ENCODE results near the gene INF2.

The INF2 gene

DNA sequence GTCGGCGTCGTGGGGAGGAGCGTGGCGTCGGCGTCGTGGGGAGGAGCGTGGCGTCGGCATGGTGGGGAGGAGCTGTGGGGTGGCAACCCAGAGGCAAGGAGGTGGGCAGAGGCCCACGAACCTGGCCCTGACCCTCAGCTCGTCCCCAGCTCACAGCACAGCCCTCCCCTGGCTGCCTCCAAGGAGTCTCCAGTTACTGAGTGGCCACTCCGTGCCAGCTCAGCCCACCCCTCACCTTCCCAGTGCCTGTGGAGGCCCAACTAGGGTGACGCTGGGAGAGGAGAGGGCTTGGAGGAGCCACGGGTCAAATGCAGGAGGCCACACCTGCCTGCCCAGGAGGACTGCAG is 40.4 kb downstream of the INF2 start:
- Histone ChIP-seq H3K27me3 (ENCODE audit: insufficient read depth, low read length) (no peaks in the 10 kb centered on the region), H3K9me3 (ENCODE audit: insufficient read depth, low read depth, low read length) (no peaks in the 10 kb centered on the region), H3K9ac (ENCODE audit: low read depth, low read length) (no peak overlapping the region), H3K4me1 (ENCODE audit: insufficient read depth, low read length) (no peaks in the 10 kb centered on the region), H3K36me3 (ENCODE audit: insufficient read depth, low read depth, low read length) (no peaks in the 10 kb centered on the region), H3K27ac (ENCODE audit: low read length) (no peak overlapping the region), H3K4me3 (ENCODE audit: low read length) (no peak overlapping the region)

DNA sequence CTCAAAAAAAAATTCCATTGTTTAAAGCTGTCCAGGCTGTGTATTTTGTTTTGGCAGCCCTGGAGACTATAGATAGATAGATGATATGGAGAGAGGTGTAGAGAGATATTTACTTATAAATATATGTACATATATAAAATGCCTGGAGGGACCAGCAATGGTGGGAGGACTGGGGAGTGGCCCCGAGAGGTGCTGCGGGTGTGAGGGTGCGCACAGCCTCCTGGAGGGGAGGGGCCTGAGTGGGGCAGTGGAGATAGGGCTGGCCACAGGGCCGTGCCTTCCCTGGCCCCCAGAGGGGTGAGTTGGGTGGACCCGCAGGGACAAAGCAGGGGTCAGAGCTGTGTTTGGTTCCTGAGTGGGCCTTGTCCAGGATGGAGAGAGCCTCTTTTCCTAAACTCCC is 41.1 kb downstream of the INF2 start:
- H3K27ac ChIP-seq (ENCODE audit: low read length): no peak overlapping the region
- H3K4me3 ChIP-seq (ENCODE audit: low read length): no peak overlapping the region
- no peaks in the 10 kb centered on the region for H3K9me3 ChIP-seq (ENCODE audit: insufficient read depth, low read depth, low read length)
- no peaks in the 10 kb centered on the region for H3K4me1 ChIP-seq (ENCODE audit: insufficient read depth, low read length)
- H3K27me3 ChIP-seq (ENCODE audit: insufficient read depth, low read length): no peaks in the 10 kb centered on the region
- H3K36me3 ChIP-seq (ENCODE audit: insufficient read depth, low read depth, low read length): no peaks in the 10 kb centered on the region
- H3K9ac ChIP-seq (ENCODE audit: low read depth, low read length): no peak overlapping the region

DNA sequence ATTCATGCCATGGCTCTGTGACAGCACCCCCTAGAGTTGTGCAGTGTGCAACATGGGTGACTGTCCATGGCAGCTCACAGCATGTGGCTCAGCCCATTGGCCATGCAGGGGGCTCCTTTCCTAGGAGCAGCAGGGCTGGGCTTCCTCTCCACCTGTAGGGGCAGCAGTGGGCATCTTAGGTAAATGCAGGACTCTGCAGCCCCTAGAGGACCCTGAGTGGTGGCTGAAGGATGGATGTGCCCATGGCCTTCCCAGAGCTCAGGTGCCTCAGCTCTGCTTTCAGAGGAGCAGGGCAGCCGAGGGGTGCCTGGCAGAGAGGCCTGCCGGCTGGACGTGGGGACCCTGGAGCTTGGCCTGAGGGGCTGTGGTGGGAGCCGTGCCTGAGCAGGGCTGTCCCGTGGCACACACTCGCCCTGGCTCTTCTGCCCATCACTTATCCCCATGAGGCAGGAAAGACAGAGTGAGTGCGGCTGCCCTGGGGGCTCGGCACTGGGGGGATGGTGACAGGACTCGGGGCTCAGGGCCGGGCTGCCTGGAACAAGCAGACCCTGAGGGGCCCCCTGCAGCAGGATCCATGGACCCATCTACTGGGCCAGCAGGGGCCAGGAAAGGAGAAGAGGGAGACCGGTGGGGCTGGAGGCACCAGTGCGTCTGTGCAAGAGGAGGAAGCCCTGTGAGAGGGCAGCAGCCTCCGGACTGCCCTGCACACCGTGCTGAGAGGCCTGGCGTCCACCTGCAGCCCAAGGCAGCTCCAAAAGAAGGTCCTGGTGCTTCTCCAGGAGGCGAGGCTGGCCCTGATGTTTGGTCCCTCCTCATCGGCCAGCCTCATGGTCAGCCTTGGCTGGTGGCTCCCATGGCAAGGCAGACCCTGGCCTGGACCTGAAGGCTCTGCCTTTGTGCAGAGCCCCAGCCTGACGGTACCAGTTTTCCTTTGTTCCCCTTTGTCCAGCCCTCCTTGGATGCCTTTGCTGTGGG is 42.2 kb downstream of the INF2 start:
- H3K27me3 ChIP-seq (ENCODE audit: insufficient read depth, low read length): no peaks in the 10 kb centered on the region
- H3K9me3 ChIP-seq (ENCODE audit: insufficient read depth, low read depth, low read length): no peaks in the 10 kb centered on the region
- no peak overlapping the region for H3K9ac ChIP-seq (ENCODE audit: low read depth, low read length)
- H3K4me1 ChIP-seq (ENCODE audit: insufficient read depth, low read length): no peaks in the 10 kb centered on the region
- no peak overlapping the region for H3K4me3 ChIP-seq (ENCODE audit: low read length)
- no peaks in the 10 kb centered on the region for H3K36me3 ChIP-seq (ENCODE audit: insufficient read depth, low read depth, low read length)
- H3K27ac ChIP-seq (ENCODE audit: low read length): no peak overlapping the region

GRCh38 chr14:104732355-104732804 is 43.0 kb downstream of the INF2 start:
- H3K27me3 ChIP-seq (ENCODE audit: insufficient read depth, low read length): no peaks in the 10 kb centered on the region

GRCh38 chr14:104732931-104733681 is 43.7 kb downstream of the INF2 start:
- no peaks in the 10 kb centered on the region for H3K9me3 ChIP-seq (ENCODE audit: insufficient read depth, low read depth, low read length)
- H3K36me3 ChIP-seq (ENCODE audit: insufficient read depth, low read depth, low read length): no peaks in the 10 kb centered on the region
- H3K4me3 ChIP-seq (ENCODE audit: low read length): no peak overlapping the region
- no peaks in the 10 kb centered on the region for H3K27me3 ChIP-seq (ENCODE audit: insufficient read depth, low read length)
- H3K4me1 ChIP-seq (ENCODE audit: insufficient read depth, low read length): no peaks in the 10 kb centered on the region
- no peak overlapping the region for H3K9ac ChIP-seq (ENCODE audit: low read depth, low read length)
- H3K27ac ChIP-seq (ENCODE audit: low read length): no peak overlapping the region

More at GRCh38 chr14:104732355-104732804, 43.0 kb downstream of the INF2 start:
- no peak overlapping the region for H3K9ac ChIP-seq (ENCODE audit: low read depth, low read length)
- H3K27ac ChIP-seq (ENCODE audit: low read length): no peak overlapping the region
- no peaks in the 10 kb centered on the region for H3K36me3 ChIP-seq (ENCODE audit: insufficient read depth, low read depth, low read length)
- no peak overlapping the region for H3K4me3 ChIP-seq (ENCODE audit: low read length)
- H3K4me1 ChIP-seq (ENCODE audit: insufficient read depth, low read length): no peaks in the 10 kb centered on the region
- H3K9me3 ChIP-seq (ENCODE audit: insufficient read depth, low read depth, low read length): no peaks in the 10 kb centered on the region

- no peak overlapping the region for H3K27ac ChIP-seq (ENCODE audit: low read length)
- H3K4me1 ChIP-seq (ENCODE audit: insufficient read depth, low read length): no peaks in the 10 kb centered on the region
- no peak overlapping the region for H3K9ac ChIP-seq (ENCODE audit: low read depth, low read length)
Observed at GRCh38 chr14:104734051-104734587, 44.7 kb downstream of the INF2 start.

DNA sequence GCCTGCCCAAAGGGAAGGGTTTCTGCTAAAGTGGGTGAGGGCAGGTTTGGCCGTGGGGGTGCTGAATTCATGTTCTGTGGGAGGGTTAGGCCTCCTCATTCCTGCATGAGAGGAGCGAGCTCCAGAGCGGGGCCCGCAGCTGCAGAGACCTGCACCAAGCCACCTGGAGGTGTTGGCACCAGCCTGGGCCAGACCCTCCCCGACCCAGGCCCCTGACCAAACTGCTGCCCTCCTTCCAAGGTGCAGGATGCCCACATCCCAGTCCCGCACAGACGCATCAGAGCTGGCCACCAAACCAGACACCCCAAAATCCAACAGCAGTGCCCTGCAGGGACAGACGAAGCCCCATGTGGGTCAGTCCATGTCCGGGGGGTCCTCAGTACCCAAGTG is 45.2 kb downstream of the INF2 start:
- no peak overlapping the region for H3K4me3 ChIP-seq (ENCODE audit: low read length)
- H3K27ac ChIP-seq (ENCODE audit: low read length): no peak overlapping the region
- H3K27me3 ChIP-seq (ENCODE audit: insufficient read depth, low read length): no peaks in the 10 kb centered on the region
- H3K9ac ChIP-seq (ENCODE audit: low read depth, low read length): no peak overlapping the region
- H3K36me3 ChIP-seq (ENCODE audit: insufficient read depth, low read depth, low read length): no peaks in the 10 kb centered on the region
- no peaks in the 10 kb centered on the region for H3K4me1 ChIP-seq (ENCODE audit: insufficient read depth, low read length)
- H3K9me3 ChIP-seq (ENCODE audit: insufficient read depth, low read depth, low read length): no peaks in the 10 kb centered on the region

More at GRCh38 chr14:104734051-104734587, 44.7 kb downstream of the INF2 start:
- H3K9me3 ChIP-seq (ENCODE audit: insufficient read depth, low read depth, low read length): no peaks in the 10 kb centered on the region
- H3K4me3 ChIP-seq (ENCODE audit: low read length): no peak overlapping the region
- H3K27me3 ChIP-seq (ENCODE audit: insufficient read depth, low read length): no peaks in the 10 kb centered on the region
- H3K36me3 ChIP-seq (ENCODE audit: insufficient read depth, low read depth, low read length): no peaks in the 10 kb centered on the region

DNA sequence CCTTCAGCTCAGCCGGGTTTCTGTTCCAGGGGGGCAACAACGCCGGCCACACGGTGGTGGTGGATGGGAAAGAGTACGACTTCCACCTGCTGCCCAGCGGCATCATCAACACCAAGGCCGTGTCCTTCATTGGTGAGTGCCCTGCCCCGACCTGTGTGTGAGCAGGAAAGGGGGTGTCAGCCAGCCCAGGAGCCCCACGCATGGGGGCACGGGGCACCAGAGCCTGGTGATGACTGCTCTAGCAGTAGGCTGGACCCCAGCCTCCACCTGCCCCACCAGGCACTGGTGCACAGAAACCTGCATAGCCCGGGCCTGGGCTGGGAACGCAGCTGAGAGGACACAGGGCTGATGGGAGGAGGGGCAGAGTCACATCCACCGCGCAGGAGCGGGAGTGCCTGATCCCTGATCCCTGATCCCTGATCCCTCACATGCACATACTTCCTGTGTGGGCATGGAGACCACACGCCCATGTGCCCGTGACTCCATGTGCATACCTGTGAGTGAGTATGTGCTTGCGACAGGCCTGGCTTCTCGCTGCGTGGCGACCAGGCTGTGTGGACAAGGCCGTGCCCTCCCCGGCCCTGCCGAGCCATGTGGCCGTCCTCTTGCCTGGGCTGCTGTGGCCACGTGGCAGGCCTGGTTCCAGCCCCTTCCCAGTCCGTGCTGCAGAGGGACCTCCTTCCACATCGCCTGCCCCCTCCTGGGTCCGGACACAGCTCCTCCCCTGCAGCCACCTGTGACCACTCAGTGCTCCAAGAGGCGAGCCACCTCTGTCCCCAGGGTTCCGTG is 45.8 kb downstream of the INF2 start:
- Histone ChIP-seq H3K27me3 (ENCODE audit: insufficient read depth, low read length) (no peaks in the 10 kb centered on the region), H3K27ac (ENCODE audit: low read length) (no peak overlapping the region), H3K9me3 (ENCODE audit: insufficient read depth, low read depth, low read length) (no peaks in the 10 kb centered on the region), H3K9ac (ENCODE audit: low read depth, low read length) (no peak overlapping the region), H3K36me3 (ENCODE audit: insufficient read depth, low read depth, low read length) (no peaks in the 10 kb centered on the region), H3K4me3 (ENCODE audit: low read length) (no peak overlapping the region), H3K4me1 (ENCODE audit: insufficient read depth, low read length) (no peaks in the 10 kb centered on the region)

DNA sequence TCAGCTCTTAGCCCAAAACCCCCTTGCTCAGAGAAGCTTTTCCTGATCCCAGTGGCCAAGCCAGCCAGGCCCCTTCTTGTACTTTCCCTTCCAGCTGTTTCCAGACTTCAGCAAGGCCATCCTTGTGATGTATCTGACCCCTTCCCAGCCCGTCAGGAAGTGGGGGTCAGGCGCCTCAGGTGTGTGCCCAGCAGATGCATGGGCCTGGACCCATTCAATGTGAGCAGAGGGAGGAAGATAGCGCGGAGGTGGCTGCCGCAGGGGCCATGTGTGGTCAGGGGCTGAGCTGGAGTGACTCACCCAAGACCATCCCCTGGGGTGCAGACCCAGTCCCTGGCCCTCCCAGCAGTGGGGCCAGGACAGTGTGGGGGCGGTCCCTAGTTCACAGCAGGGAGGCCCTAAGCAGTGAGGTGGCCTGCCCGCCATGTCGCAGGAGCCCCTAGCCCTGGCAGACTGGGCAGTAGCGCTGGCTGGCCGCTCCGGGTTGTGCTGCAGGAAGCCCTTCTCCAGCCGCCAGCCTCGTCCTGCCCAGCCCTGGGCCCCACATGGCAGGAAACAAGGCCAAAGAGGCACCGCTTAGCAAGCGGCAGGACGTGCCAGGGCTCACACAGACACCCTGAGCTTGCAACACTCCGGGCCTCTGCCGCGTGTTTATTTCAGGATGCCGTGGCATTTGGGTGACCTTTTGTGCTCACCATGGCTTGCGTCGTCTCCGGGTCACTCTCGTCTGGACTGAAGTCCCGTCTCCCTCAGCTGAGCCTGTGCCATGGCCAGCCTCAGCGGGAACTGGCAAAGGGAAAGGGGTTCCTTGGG is 46.6 kb downstream of the INF2 start:
- no peak overlapping the region for H3K9ac ChIP-seq (ENCODE audit: low read depth, low read length)
- no peaks in the 10 kb centered on the region for H3K9me3 ChIP-seq (ENCODE audit: insufficient read depth, low read depth, low read length)
- no peak overlapping the region for H3K4me3 ChIP-seq (ENCODE audit: low read length)
- no peaks in the 10 kb centered on the region for H3K36me3 ChIP-seq (ENCODE audit: insufficient read depth, low read depth, low read length)
- H3K27me3 ChIP-seq (ENCODE audit: insufficient read depth, low read length): no peaks in the 10 kb centered on the region
- no peak overlapping the region for H3K27ac ChIP-seq (ENCODE audit: low read length)
- H3K4me1 ChIP-seq (ENCODE audit: insufficient read depth, low read length): no peaks in the 10 kb centered on the region

DNA sequence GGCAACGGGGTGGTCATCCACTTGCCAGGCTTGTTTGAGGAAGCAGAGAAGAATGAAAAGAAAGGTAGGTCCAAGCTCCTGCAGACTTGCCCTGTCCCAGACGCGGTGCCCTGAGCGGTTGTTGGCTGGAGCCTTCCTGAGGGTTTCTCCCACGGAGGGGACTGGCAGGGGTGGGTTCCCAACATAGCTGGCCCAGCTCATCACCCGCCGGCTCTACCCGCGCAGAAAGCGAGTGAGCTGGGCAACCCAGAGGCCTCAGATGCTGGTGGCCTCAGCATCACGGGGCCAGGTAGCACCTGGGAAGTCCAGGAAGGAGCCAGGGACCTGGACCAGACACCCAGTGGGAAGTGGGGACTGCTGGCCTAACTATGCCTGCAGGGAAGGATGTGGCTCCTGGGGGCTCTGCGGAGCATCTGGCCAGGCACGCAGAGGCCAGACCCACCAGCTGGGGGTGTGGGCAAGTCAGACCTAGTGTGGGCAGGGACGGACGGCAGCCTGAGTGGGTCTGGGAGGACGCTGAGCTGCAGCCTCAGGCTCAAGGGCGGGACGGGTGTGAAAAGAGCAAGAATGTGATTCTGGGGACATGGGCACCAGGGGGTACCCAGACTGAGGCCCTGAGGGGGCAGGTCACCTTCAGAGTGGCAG is 49.1 kb downstream of the INF2 start:
- Histone ChIP-seq H3K27ac (ENCODE audit: low read length) (no peak overlapping the region), H3K4me3 (ENCODE audit: low read length) (no peak overlapping the region), H3K27me3 (ENCODE audit: insufficient read depth, low read length) (no peaks in the 10 kb centered on the region), H3K9me3 (ENCODE audit: insufficient read depth, low read depth, low read length) (no peaks in the 10 kb centered on the region), H3K4me1 (ENCODE audit: insufficient read depth, low read length) (no peaks in the 10 kb centered on the region), H3K36me3 (ENCODE audit: insufficient read depth, low read depth, low read length) (no peaks in the 10 kb centered on the region), H3K9ac (ENCODE audit: low read depth, low read length) (no peak overlapping the region)

Data from iPS-20b (cell line).